ENCODE data around the gene TAS2R38.

Gene TAS2R38

DNA sequence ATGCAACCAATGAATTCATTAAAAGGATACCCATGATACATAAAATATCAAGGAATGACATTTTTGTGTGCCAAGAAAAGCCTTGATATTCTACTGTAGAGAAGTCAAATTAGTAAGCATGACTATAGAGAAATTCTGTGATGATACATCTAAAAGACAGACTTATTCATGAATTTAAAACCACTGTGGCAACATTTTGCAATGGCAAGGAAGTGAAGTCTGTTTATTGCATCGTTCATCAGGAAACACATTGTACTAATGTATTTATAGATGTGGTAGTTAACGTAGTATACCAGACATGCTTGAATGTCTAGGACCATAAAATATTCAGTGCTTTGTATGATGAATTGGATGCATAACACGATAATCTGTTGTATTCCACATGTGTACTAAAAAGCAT, 17.5 kb downstream of the TAS2R38 start:
- Histone ChIP-seq H3K79me2 (ENCODE audit: insufficient read depth, low read length) (no peaks in the 10 kb centered on the region), H3K36me3 (ENCODE audit: insufficient read depth, low read length) (no peaks in the 10 kb centered on the region), H3K4me2 (ENCODE audit: low read length) (no peak overlapping the region), H3K4me3 (ENCODE audit: low read depth, low read length, poor library complexity, severe bottlenecking) (no peak overlapping the region), H4K20me1 (ENCODE audit: insufficient read depth, low read length) (no peaks in the 10 kb centered on the region), H3K9me3 (ENCODE audit: low read length) (no peaks in the 10 kb centered on the region), H3K9me2 (ENCODE audit: low read depth, low read length) (no peaks in the 10 kb centered on the region), H3K27me3 (ENCODE audit: insufficient read depth, low read length) (no peaks in the 10 kb centered on the region), H3K27ac (ENCODE audit: low read depth, low read length, poor library complexity, severe bottlenecking) (no peak overlapping the region), H3F3A (ENCODE audit: insufficient read depth, low read length) (no peaks in the 10 kb centered on the region), H2AFZ (ENCODE audit: low read length) (no peak overlapping the region), H3K9ac (ENCODE audit: low read length) (no peak overlapping the region), H3K4me1 (ENCODE audit: insufficient read depth, low read length, severe bottlenecking) (peaks cover 9% of the 10 kb centered on the region)
- TF ChIP-seq EZH2 (IDR thresholded peaks at IDR 0.05; ENCODE audit: borderline replicate concordance, low read length), result no peak
- TF ChIP-seq, protein P1, sequence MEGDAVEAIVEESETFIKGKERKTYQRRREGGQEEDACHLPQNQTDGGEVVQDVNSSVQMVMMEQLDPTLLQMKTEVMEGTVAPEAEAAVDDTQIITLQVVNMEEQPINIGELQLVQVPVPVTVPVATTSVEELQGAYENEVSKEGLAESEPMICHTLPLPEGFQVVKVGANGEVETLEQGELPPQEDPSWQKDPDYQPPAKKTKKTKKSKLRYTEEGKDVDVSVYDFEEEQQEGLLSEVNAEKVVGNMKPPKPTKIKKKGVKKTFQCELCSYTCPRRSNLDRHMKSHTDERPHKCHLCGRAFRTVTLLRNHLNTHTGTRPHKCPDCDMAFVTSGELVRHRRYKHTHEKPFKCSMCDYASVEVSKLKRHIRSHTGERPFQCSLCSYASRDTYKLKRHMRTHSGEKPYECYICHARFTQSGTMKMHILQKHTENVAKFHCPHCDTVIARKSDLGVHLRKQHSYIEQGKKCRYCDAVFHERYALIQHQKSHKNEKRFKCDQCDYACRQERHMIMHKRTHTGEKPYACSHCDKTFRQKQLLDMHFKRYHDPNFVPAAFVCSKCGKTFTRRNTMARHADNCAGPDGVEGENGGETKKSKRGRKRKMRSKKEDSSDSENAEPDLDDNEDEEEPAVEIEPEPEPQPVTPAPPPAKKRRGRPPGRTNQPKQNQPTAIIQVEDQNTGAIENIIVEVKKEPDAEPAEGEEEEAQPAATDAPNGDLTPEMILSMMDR (IDR thresholded peaks at IDR 0.05; ENCODE audit: low read length), result no peak

DNA sequence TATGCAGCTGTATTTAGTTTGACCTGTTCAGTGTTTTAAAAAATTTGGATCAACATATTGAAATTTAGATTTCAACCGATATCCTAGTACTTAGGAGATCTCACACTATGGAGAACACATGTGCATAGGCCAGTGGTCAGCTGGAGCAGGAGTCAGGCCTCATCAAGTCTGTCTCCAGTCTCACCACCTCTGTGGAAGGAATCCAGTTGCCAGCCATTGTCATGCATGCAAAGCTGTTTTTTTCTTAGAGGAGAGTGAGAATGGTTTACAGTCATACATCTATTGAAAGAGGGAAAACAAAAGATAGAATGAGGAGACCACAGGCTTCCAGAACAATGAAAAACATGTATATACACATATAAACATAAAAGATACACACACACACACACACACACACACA, 19.2 kb downstream of the TAS2R38 start:
- H3F3A ChIP-seq (ENCODE audit: insufficient read depth, low read length), result no peaks in the 10 kb centered on the region
- no peak overlapping the region for H3K9ac ChIP-seq (ENCODE audit: low read length)
- no peak overlapping the region for H3K27ac ChIP-seq (ENCODE audit: low read depth, low read length, poor library complexity, severe bottlenecking)
- no peak for TF ChIP-seq EZH2 (IDR thresholded peaks at IDR 0.05; ENCODE audit: borderline replicate concordance, low read length)
- TF ChIP-seq, protein P1 (IDR thresholded peaks at IDR 0.05; ENCODE audit: low read length), result no peak
- no peaks in the 10 kb centered on the region for H4K20me1 ChIP-seq (ENCODE audit: insufficient read depth, low read length)
- no peaks in the 10 kb centered on the region for H3K4me1 ChIP-seq (ENCODE audit: insufficient read depth, low read length, severe bottlenecking)
- H3K36me3 ChIP-seq (ENCODE audit: insufficient read depth, low read length), result no peaks in the 10 kb centered on the region
- H3K9me2 ChIP-seq (ENCODE audit: low read depth, low read length), result no peaks in the 10 kb centered on the region
- H3K79me2 ChIP-seq (ENCODE audit: insufficient read depth, low read length), result no peaks in the 10 kb centered on the region
- H3K9me3 ChIP-seq (ENCODE audit: low read length), result no peaks in the 10 kb centered on the region
- H3K4me3 ChIP-seq (ENCODE audit: low read depth, low read length, poor library complexity, severe bottlenecking), result no peak overlapping the region
- H2AFZ ChIP-seq (ENCODE audit: low read length), result no peak overlapping the region
- H3K4me2 ChIP-seq (ENCODE audit: low read length), result no peak overlapping the region
- H3K27me3 ChIP-seq (ENCODE audit: insufficient read depth, low read length), result no peaks in the 10 kb centered on the region

DNA sequence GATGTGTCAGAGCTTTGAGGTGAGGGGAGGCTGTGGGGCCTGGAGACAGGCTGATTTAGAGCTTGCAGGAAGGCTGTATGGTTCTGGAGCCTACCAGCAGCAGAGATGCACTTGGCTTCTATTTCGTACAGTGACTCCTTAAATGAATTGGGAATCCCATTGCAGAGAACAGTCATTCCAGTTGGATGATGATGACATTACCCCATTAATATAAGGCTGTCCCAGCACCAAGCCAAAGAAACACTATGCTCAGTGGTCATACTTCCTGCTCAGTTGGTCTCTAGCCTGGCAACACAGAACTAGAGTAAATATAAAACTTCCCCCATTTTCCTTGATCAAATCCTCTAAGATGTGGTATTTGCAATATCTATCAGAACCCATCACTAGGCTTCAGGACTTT, 21.1 kb downstream of the TAS2R38 start:
- H2AFZ ChIP-seq (ENCODE audit: low read length), result no peak overlapping the region
- H3K36me3 ChIP-seq (ENCODE audit: insufficient read depth, low read length), result no peaks in the 10 kb centered on the region
- H3K9ac ChIP-seq (ENCODE audit: low read length), result no peak overlapping the region
- no peak for TF ChIP-seq EZH2 (IDR thresholded peaks at IDR 0.05; ENCODE audit: borderline replicate concordance, low read length)
- TF ChIP-seq, protein P1 (IDR thresholded peaks at IDR 0.05; ENCODE audit: low read length), result no peak
- H3F3A ChIP-seq (ENCODE audit: insufficient read depth, low read length), result no peaks in the 10 kb centered on the region
- no peaks in the 10 kb centered on the region for H3K9me2 ChIP-seq (ENCODE audit: low read depth, low read length)
- H3K4me2 ChIP-seq (ENCODE audit: low read length), result no peak overlapping the region
- H3K4me1 ChIP-seq (ENCODE audit: insufficient read depth, low read length, severe bottlenecking), result no peaks in the 10 kb centered on the region
- no peaks in the 10 kb centered on the region for H3K9me3 ChIP-seq (ENCODE audit: low read length)
- no peak overlapping the region for H3K27ac ChIP-seq (ENCODE audit: low read depth, low read length, poor library complexity, severe bottlenecking)
- H4K20me1 ChIP-seq (ENCODE audit: insufficient read depth, low read length), result no peaks in the 10 kb centered on the region
- no peaks in the 10 kb centered on the region for H3K27me3 ChIP-seq (ENCODE audit: insufficient read depth, low read length)
- no peak overlapping the region for H3K4me3 ChIP-seq (ENCODE audit: low read depth, low read length, poor library complexity, severe bottlenecking)
- no peaks in the 10 kb centered on the region for H3K79me2 ChIP-seq (ENCODE audit: insufficient read depth, low read length)
